Measurements from ENCODE around the gene SERPINA1.

SERPINA1 gene

GRCh38 chr14:94332063-94332583, 56.3 kb downstream of the SERPINA1 start:
- Histone ChIP-seq H3K9ac (ENCODE audit: low read length) (no peak overlapping the region), H2AFZ (ENCODE audit: low read depth, low read length) (no peak overlapping the region), H3K18ac (ENCODE audit: low read depth in 1 of 2, low read length in 2 of 2) (no peak overlapping the region), H4K8ac (ENCODE audit: low read length) (no peak overlapping the region), H2BK12ac (ENCODE audit: low read length in 2 of 2) (no peak overlapping the region), H2BK120ac (ENCODE audit: low read depth, low read length) (no peak overlapping the region), H3K4me1 (ENCODE audit: control insufficient read depth, insufficient read depth, low read depth, low read length) (no peaks in the 10 kb centered on the region), H3K79me1 (replicated peaks; ENCODE audit: low read length, poor library complexity, severe bottlenecking) (no peaks in the 10 kb centered on the region), H3K9me3 (ENCODE audit: control insufficient read depth, low read length) (no peaks in the 10 kb centered on the region), H3K4ac (ENCODE audit: low read depth in 1 of 2, low read length in 2 of 2) (no peak overlapping the region), H4K91ac (ENCODE audit: low read length) (no peak overlapping the region), H3K4me2 (ENCODE audit: low read length, poor library complexity, severe bottlenecking) (no peak overlapping the region), H3K14ac (ENCODE audit: low read length in 2 of 2) (no peak overlapping the region), H3K27me3 (ENCODE audit: control insufficient read depth in 1 of 2, insufficient read depth in 1 of 2, low read length in 2 of 2) (no peaks in the 10 kb centered on the region), H3K23ac (ENCODE audit: low read length in 2 of 2) (no peak overlapping the region), H2AK5ac (ENCODE audit: low read length, severe bottlenecking) (no peak overlapping the region), H3K27ac (ENCODE audit: low read length, poor library complexity, severe bottlenecking) (no peak overlapping the region), H2BK5ac (ENCODE audit: low read depth, low read length, poor library complexity, severe bottlenecking) (no peak overlapping the region), H3K4me3 (ENCODE audit: insufficient read depth in 1 of 2, low read depth in 1 of 2, low read length in 2 of 2) (no peak overlapping the region), H3K36me3 (ENCODE audit: control insufficient read depth in 1 of 2, insufficient read depth in 2 of 2, low read depth in 1 of 2, low read length in 2 of 2) (no peaks in the 10 kb centered on the region), H2BK15ac (ENCODE audit: low read depth, poor library complexity, severe bottlenecking) (no peak overlapping the region)
- 57% methylated on average over 6 of the region's 7 CpGs for WGBS
- no peak for DNase-seq

DNA sequence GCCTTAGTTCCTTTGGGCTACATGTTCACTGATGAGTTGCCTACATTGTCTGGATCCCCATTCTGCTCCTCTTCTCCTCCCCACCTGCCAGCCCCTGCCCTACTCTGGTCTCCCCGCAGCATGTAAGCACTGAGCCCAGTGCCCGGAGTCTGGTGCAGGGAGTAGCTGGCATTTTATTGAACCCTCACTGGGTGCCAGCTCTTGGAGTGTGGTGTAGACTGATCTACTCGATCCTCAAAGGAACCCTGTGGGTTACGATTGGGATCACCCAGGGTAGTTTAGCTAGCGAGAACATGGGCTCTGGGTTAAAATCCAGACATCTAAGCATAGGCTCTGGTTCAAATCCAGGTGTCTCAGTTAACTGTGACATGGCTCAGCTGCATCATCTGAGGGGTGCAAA, 56.9 kb downstream of the SERPINA1 start:
- H2AK5ac ChIP-seq (ENCODE audit: low read length, severe bottlenecking) = no peak overlapping the region
- H3K4ac ChIP-seq (ENCODE audit: low read depth in 1 of 2, low read length in 2 of 2) = no peak overlapping the region
- H3K9ac ChIP-seq (ENCODE audit: low read length) = no peak overlapping the region
- no peak overlapping the region for H3K4me2 ChIP-seq (ENCODE audit: low read length, poor library complexity, severe bottlenecking)
- no peaks in the 10 kb centered on the region for H3K9me3 ChIP-seq (ENCODE audit: control insufficient read depth, low read length)
- H3K4me3 ChIP-seq (ENCODE audit: insufficient read depth in 1 of 2, low read depth in 1 of 2, low read length in 2 of 2) = no peak overlapping the region
- no peak overlapping the region for H2BK120ac ChIP-seq (ENCODE audit: low read depth, low read length)
- no peak overlapping the region for H2BK12ac ChIP-seq (ENCODE audit: low read length in 2 of 2)
- no peaks in the 10 kb centered on the region for H3K36me3 ChIP-seq (ENCODE audit: control insufficient read depth in 1 of 2, insufficient read depth in 2 of 2, low read depth in 1 of 2, low read length in 2 of 2)
- no peaks in the 10 kb centered on the region for H3K79me1 ChIP-seq (replicated peaks; ENCODE audit: low read length, poor library complexity, severe bottlenecking)
- no peak overlapping the region for H3K27ac ChIP-seq (ENCODE audit: low read length, poor library complexity, severe bottlenecking)
- H3K14ac ChIP-seq (ENCODE audit: low read length in 2 of 2) = no peak overlapping the region
- no peak overlapping the region for H4K91ac ChIP-seq (ENCODE audit: low read length)
- no peak overlapping the region for H2BK5ac ChIP-seq (ENCODE audit: low read depth, low read length, poor library complexity, severe bottlenecking)
- H4K8ac ChIP-seq (ENCODE audit: low read length) = no peak overlapping the region
- no peaks in the 10 kb centered on the region for H3K4me1 ChIP-seq (ENCODE audit: control insufficient read depth, insufficient read depth, low read depth, low read length)
- WGBS = 84% methylated on average over 5 of the region's 5 CpGs
- H2AFZ ChIP-seq (ENCODE audit: low read depth, low read length) = no peak overlapping the region
- no peak for DNase-seq
- H3K18ac ChIP-seq (ENCODE audit: low read depth in 1 of 2, low read length in 2 of 2) = no peak overlapping the region
- H2BK15ac ChIP-seq (ENCODE audit: low read depth, poor library complexity, severe bottlenecking) = no peak overlapping the region
- no peaks in the 10 kb centered on the region for H3K27me3 ChIP-seq (ENCODE audit: control insufficient read depth in 1 of 2, insufficient read depth in 1 of 2, low read length in 2 of 2)
- H3K23ac ChIP-seq (ENCODE audit: low read length in 2 of 2) = no peak overlapping the region

DNA sequence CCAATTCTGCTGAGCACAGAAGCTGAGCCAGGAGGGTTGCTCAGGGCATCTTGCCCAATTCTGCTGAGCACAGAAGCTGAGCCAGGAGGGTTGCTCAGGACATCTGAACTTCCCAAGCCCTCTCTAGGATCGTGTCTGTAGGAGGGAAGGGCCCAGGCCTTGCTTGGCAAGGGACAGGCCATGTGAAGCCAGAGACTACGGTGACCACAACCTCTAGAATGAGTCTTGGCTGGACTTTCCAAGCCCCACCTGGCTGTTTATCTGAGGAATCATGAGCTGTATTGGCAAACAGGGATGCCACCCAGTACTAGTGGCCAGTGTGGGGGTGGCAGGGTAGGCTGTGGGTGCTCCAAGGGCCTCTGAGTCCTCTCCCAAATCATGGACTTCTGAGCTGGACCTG, 57.5 kb downstream of the SERPINA1 start:
- Histone ChIP-seq H4K8ac (ENCODE audit: low read length) (no peak overlapping the region), H3K4me1 (ENCODE audit: control insufficient read depth, insufficient read depth, low read depth, low read length) (no peaks in the 10 kb centered on the region), H3K27ac (ENCODE audit: low read length, poor library complexity, severe bottlenecking) (no peak overlapping the region), H3K36me3 (ENCODE audit: control insufficient read depth in 1 of 2, insufficient read depth in 2 of 2, low read depth in 1 of 2, low read length in 2 of 2) (no peaks in the 10 kb centered on the region), H3K9ac (ENCODE audit: low read length) (no peak overlapping the region), H3K4ac (ENCODE audit: low read depth in 1 of 2, low read length in 2 of 2) (no peak overlapping the region), H3K18ac (ENCODE audit: low read depth in 1 of 2, low read length in 2 of 2) (no peak overlapping the region), H2AK5ac (ENCODE audit: low read length, severe bottlenecking) (no peak overlapping the region), H3K27me3 (ENCODE audit: control insufficient read depth in 1 of 2, insufficient read depth in 1 of 2, low read length in 2 of 2) (no peaks in the 10 kb centered on the region), H2BK120ac (ENCODE audit: low read depth, low read length) (no peak overlapping the region), H2BK12ac (ENCODE audit: low read length in 2 of 2) (no peak overlapping the region), H3K79me1 (replicated peaks; ENCODE audit: low read length, poor library complexity, severe bottlenecking) (no peaks in the 10 kb centered on the region), H4K91ac (ENCODE audit: low read length) (no peak overlapping the region), H3K14ac (ENCODE audit: low read length in 2 of 2) (no peak overlapping the region), H3K4me3 (ENCODE audit: insufficient read depth in 1 of 2, low read depth in 1 of 2, low read length in 2 of 2) (no peak overlapping the region), H2AFZ (ENCODE audit: low read depth, low read length) (no peak overlapping the region), H2BK15ac (ENCODE audit: low read depth, poor library complexity, severe bottlenecking) (no peak overlapping the region), H3K23ac (ENCODE audit: low read length in 2 of 2) (no peak overlapping the region), H2BK5ac (ENCODE audit: low read depth, low read length, poor library complexity, severe bottlenecking) (no peak overlapping the region), H3K4me2 (ENCODE audit: low read length, poor library complexity, severe bottlenecking) (no peak overlapping the region), H3K9me3 (ENCODE audit: control insufficient read depth, low read length) (no peaks in the 10 kb centered on the region)
- no peak for DNase-seq
- 50% methylated on average over 2 of the region's 2 CpGs for WGBS

DNA sequence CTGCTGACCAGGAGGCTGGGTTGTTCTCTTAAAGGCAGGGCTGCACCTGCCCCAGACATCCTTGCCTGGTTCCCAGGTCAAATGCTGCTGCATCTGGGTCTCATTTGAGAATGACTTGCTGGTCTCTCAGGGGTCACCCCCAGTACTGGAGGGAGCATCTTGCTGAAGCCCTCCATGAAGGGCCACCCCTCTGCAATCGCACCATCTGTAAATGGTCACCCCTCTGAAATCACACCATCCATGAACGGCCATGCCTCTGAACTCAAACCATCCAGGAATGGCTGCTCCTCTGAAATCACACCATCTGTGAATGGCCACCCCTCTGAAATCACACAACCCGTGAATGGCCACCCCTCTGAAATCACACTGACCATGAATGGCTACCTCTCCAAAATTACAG, 58.0 kb downstream of the SERPINA1 start:
- H3K36me3 ChIP-seq (ENCODE audit: control insufficient read depth in 1 of 2, insufficient read depth in 2 of 2, low read depth in 1 of 2, low read length in 2 of 2) = no peaks in the 10 kb centered on the region
- no peak overlapping the region for H3K4me2 ChIP-seq (ENCODE audit: low read length, poor library complexity, severe bottlenecking)
- no peak overlapping the region for H2BK15ac ChIP-seq (ENCODE audit: low read depth, poor library complexity, severe bottlenecking)
- H3K18ac ChIP-seq (ENCODE audit: low read depth in 1 of 2, low read length in 2 of 2) = no peak overlapping the region
- H2AK5ac ChIP-seq (ENCODE audit: low read length, severe bottlenecking) = no peak overlapping the region
- no peak overlapping the region for H2BK5ac ChIP-seq (ENCODE audit: low read depth, low read length, poor library complexity, severe bottlenecking)
- no peak overlapping the region for H2BK12ac ChIP-seq (ENCODE audit: low read length in 2 of 2)
- H3K9me3 ChIP-seq (ENCODE audit: control insufficient read depth, low read length) = no peaks in the 10 kb centered on the region
- WGBS = 54% methylated on average over 3 of the region's 3 CpGs
- no peak overlapping the region for H3K4me3 ChIP-seq (ENCODE audit: insufficient read depth in 1 of 2, low read depth in 1 of 2, low read length in 2 of 2)
- H2AFZ ChIP-seq (ENCODE audit: low read depth, low read length) = no peak overlapping the region
- no peaks in the 10 kb centered on the region for H3K4me1 ChIP-seq (ENCODE audit: control insufficient read depth, insufficient read depth, low read depth, low read length)
- no peak overlapping the region for H4K8ac ChIP-seq (ENCODE audit: low read length)
- H3K79me1 ChIP-seq (replicated peaks; ENCODE audit: low read length, poor library complexity, severe bottlenecking) = no peaks in the 10 kb centered on the region
- no peak overlapping the region for H3K23ac ChIP-seq (ENCODE audit: low read length in 2 of 2)
- no peak overlapping the region for H3K9ac ChIP-seq (ENCODE audit: low read length)
- H2BK120ac ChIP-seq (ENCODE audit: low read depth, low read length) = no peak overlapping the region
- H3K14ac ChIP-seq (ENCODE audit: low read length in 2 of 2) = no peak overlapping the region
- H3K4ac ChIP-seq (ENCODE audit: low read depth in 1 of 2, low read length in 2 of 2) = no peak overlapping the region
- no peak overlapping the region for H3K27ac ChIP-seq (ENCODE audit: low read length, poor library complexity, severe bottlenecking)
- no peaks in the 10 kb centered on the region for H3K27me3 ChIP-seq (ENCODE audit: control insufficient read depth in 1 of 2, insufficient read depth in 1 of 2, low read length in 2 of 2)
- no peak overlapping the region for H4K91ac ChIP-seq (ENCODE audit: low read length)
- DNase-seq = no peak

All from mesenchymal stem cell (in vitro differentiated cells and primary cell).